Measurements from ENCODE around the gene CDK6.

The CDK6 gene

GRCh38 chr7:92730808-92731207 is 105.6 kb downstream of the CDK6 start:
- no peak overlapping the region for H3K9ac ChIP-seq (ENCODE audit: low read length)
- H3K36me3 ChIP-seq (replicated peaks; ENCODE audit: low read depth, low read length): peaks cover 8% of the 10 kb centered on the region
- TF ChIP-seq CTCF (IDR thresholded peaks at IDR 0.05; ENCODE audit: low read depth, low read length) (no peak), EZH2phosphoT487 (IDR thresholded peaks at IDR 0.05; ENCODE audit: low read depth) (no peak)
- H3K79me2 ChIP-seq (ENCODE audit: low read length): peaks cover 57% of the 10 kb centered on the region
- H3K4me2 ChIP-seq (ENCODE audit: low read length): no peak overlapping the region
- H3K9me3 ChIP-seq (ENCODE audit: insufficient read depth, low read length): no peaks in the 10 kb centered on the region
- H3K27ac ChIP-seq (ENCODE audit: low read length): no peak overlapping the region
- H3K4me1 ChIP-seq (ENCODE audit: low read length): peaks cover 19% of the 10 kb centered on the region
- H2AFZ ChIP-seq (ENCODE audit: low read depth, low read length): no peak overlapping the region
- no peaks in the 10 kb centered on the region for H3K27me3 ChIP-seq (ENCODE audit: low read depth, low read length)
- H4K20me1 ChIP-seq (ENCODE audit: insufficient read depth, low read length): peaks cover 17% of the 10 kb centered on the region
- no peak overlapping the region for H3K4me3 ChIP-seq (ENCODE audit: low read length)

- Histone ChIP-seq H3K27ac (ENCODE audit: low read length) (no peak overlapping the region), H2AFZ (ENCODE audit: low read depth, low read length) (no peak overlapping the region), H3K79me2 (ENCODE audit: low read length) (peaks cover 52% of the 10 kb centered on the region), H3K27me3 (ENCODE audit: low read depth, low read length) (no peaks in the 10 kb centered on the region), H3K4me2 (ENCODE audit: low read length) (no peak overlapping the region), H3K36me3 (replicated peaks; ENCODE audit: low read depth, low read length) (peaks cover 16% of the 10 kb centered on the region), H4K20me1 (ENCODE audit: insufficient read depth, low read length) (peaks cover 17% of the 10 kb centered on the region), H3K9me3 (ENCODE audit: insufficient read depth, low read length) (no peaks in the 10 kb centered on the region), H3K9ac (ENCODE audit: low read length) (no peak overlapping the region), H3K4me1 (ENCODE audit: low read length) (peaks cover 19% of the 10 kb centered on the region), H3K4me3 (ENCODE audit: low read length) (no peak overlapping the region)
- TF ChIP-seq CTCF (IDR thresholded peaks at IDR 0.05; ENCODE audit: low read depth, low read length): no peak
- no peak for TF ChIP-seq EZH2phosphoT487 (IDR thresholded peaks at IDR 0.05; ENCODE audit: low read depth)
Measured at GRCh38 chr7:92729751-92730150, 106.6 kb downstream of the CDK6 start.

- Histone ChIP-seq H3K9me3 (ENCODE audit: insufficient read depth, low read length) (no peaks in the 10 kb centered on the region), H3K27me3 (ENCODE audit: low read depth, low read length) (no peaks in the 10 kb centered on the region), H3K36me3 (replicated peaks; ENCODE audit: low read depth, low read length) (peaks cover 19% of the 10 kb centered on the region), H3K9ac (ENCODE audit: low read length) (no peak overlapping the region), H3K4me3 (ENCODE audit: low read length) (no peak overlapping the region), H3K4me2 (ENCODE audit: low read length) (no peak overlapping the region), H3K4me1 (ENCODE audit: low read length) (peaks cover 19% of the 10 kb centered on the region), H4K20me1 (ENCODE audit: insufficient read depth, low read length) (peaks cover 16% of the 10 kb centered on the region), H2AFZ (ENCODE audit: low read depth, low read length) (no peak overlapping the region), H3K79me2 (ENCODE audit: low read length) (peaks cover 47% of the 10 kb centered on the region), H3K27ac (ENCODE audit: low read length) (no peak overlapping the region)
- TF ChIP-seq EZH2phosphoT487 (IDR thresholded peaks at IDR 0.05; ENCODE audit: low read depth) (no peak), CTCF (IDR thresholded peaks at IDR 0.05; ENCODE audit: low read depth, low read length) (no peak)
Measured at GRCh38 chr7:92729172-92729571, 107.2 kb downstream of the CDK6 start.

DNA sequence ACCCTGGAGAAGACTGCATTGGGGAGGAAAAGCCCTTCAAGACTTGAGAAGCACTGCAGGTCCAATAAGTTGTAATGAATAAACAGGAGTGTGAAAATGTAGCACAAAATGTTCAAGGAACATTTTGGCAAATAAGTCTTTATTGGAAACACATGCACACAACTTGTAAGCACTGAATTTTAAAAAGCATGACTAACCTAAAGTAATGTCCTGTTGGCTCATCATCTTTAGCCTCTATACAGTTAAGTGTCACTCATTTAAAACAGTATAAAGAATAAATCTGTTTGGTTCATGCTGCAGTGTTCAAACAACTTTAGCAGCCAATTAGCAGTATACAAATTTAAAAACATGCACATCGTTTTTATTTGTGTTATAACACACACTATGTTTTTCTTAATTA is 108.6 kb downstream of the CDK6 start:
- H3K27ac ChIP-seq (ENCODE audit: low read length): no peak overlapping the region
- H2AFZ ChIP-seq (ENCODE audit: low read depth, low read length): no peak overlapping the region
- peaks cover 22% of the 10 kb centered on the region for H3K4me1 ChIP-seq (ENCODE audit: low read length)
- H3K4me2 ChIP-seq (ENCODE audit: low read length): no peak overlapping the region
- H3K27me3 ChIP-seq (ENCODE audit: low read depth, low read length): no peaks in the 10 kb centered on the region
- no peak overlapping the region for H3K4me3 ChIP-seq (ENCODE audit: low read length)
- H3K9ac ChIP-seq (ENCODE audit: low read length): no peak overlapping the region
- H3K9me3 ChIP-seq (ENCODE audit: insufficient read depth, low read length): no peaks in the 10 kb centered on the region
- peaks cover 20% of the 10 kb centered on the region for H4K20me1 ChIP-seq (ENCODE audit: insufficient read depth, low read length)
- peaks cover 23% of the 10 kb centered on the region for H3K36me3 ChIP-seq (replicated peaks; ENCODE audit: low read depth, low read length)
- TF ChIP-seq EZH2phosphoT487 (IDR thresholded peaks at IDR 0.05; ENCODE audit: low read depth) (no peak), CTCF (IDR thresholded peaks at IDR 0.05; ENCODE audit: low read depth, low read length) (no peak)
- H3K79me2 ChIP-seq (ENCODE audit: low read length): peaks cover 42% of the 10 kb centered on the region

Measured in OCI-LY3 (cell line).